GM12891 (cell line): ENCODE data around the gene STRIT1.

ENCODE experiments used
- PAX5 ChIP-seq: IDR thresholded peaks from 2 replicates; pipeline ENCODE4 v1.6.1; 2011; ENCODE audit warnings: low read length, moderate library complexity, mild to moderate bottlenecking; ENCODE audit not compliant: insufficient read depth, severe bottlenecking
- POLR2A ChIP-seq: IDR thresholded peaks from 2 replicates; pipeline ENCODE4 v1.6.1; 2011; ENCODE audit warnings: low read depth, low read length, control low read depth
- POLR2AphosphoS5 ChIP-seq: IDR thresholded peaks from 2 replicates; pipeline ENCODE4 v1.6.1; 2011; ENCODE audit warnings: low read depth, low read length, control low read depth
- POU2F2 ChIP-seq: IDR thresholded peaks from 2 replicates; pipeline ENCODE4 v1.6.1; 2011; ENCODE audit warnings: low read depth, mild to moderate bottlenecking, control low read depth, low read length, moderate library complexity
- SPI1 ChIP-seq: IDR thresholded peaks from 2 replicates; pipeline ENCODE4 v1.6.1; 2011; ENCODE audit warnings: low read depth, low read length, control low read depth
- TAF1 ChIP-seq: IDR thresholded peaks from 2 replicates; pipeline ENCODE4 v1.6.1; 2011; ENCODE audit warnings: low read depth, low read length, control low read depth

DNA sequence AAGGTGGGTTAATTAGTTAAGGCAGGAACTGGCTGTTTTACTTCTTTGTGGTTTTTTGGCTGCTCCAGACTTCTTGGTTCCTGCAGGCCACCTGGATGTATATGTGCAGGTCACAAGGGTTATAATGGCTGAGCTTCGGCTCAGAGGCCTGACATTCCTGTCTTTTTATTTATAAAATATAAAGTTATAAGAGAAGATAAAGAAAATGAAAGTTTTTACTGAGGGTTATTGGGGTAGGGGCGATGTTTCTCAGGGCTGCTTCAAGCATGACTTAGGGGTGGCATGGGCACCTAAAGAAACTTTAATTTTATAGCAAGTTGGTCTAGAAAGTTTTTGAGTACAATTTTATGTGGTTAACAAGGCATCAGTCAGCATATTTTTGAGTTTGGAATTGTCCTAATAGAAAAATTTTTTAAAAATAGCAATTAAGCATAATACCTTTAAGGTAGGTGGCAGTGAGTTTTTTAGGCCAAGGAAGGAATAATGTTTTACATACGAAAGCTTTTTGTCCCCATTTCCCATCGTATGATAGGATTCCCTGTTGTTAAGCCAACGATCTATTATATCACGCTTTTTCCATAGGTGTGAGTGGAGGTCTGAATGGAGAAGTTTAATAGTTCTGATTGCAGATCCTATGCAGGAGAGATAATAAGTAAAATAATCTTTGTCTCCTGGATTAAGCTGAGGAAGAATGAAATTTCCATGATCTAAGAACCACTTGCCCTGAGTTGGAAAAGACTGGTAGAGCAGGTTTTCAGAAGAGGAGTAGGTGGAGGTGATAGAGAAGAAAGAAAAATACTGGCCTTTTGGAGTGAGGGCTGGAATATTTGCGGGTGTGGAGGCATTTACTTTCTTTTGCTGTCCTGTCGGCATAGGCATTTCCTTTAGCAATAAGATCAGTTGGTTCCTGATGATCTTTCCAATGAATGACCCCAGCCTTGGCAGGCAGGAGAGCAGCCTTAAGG, 10.1 kb downstream of the STRIT1 start:
- TF ChIP-seq POLR2A (no peak), POLR2AphosphoS5 (no peak), TAF1 (no peak), PAX5 (no peak), SPI1 (no peak), POU2F2 (no peak)
